HG03159 (cell line): ENCODE measurements around the gene KRT17.
"Not testable (repeated sequence)": the region's sequence is repeated elsewhere in the genome, so short reads cannot be mapped to it uniquely, and the experiment has no call there.

ENCODE experiments used
- ATAC-seq: cut with Tn5 transposase; IDR thresholded peaks from one replicate; pipeline ENCODE4 v1.9.1; 2021; ENCODE audit warnings: mild to moderate bottlenecking, moderate library complexity; ENCODE audit not compliant: unreplicated experiment

Gene KRT17

GRCh38 chr17:41579484-41580243, 44.7 kb downstream of the KRT17 start:
- ATAC-seq, result no peak

GRCh38 chr17:41578971-41579370, 45.4 kb downstream of the KRT17 start:
- ATAC-seq, result no peak

GRCh38 chr17:41578538-41578937, 45.8 kb downstream of the KRT17 start:
- no peak for ATAC-seq

- ATAC-seq, result not testable (repeated sequence)
Measured at GRCh38 chr17:41576740-41577139, 47.6 kb downstream of the KRT17 start.

DNA sequence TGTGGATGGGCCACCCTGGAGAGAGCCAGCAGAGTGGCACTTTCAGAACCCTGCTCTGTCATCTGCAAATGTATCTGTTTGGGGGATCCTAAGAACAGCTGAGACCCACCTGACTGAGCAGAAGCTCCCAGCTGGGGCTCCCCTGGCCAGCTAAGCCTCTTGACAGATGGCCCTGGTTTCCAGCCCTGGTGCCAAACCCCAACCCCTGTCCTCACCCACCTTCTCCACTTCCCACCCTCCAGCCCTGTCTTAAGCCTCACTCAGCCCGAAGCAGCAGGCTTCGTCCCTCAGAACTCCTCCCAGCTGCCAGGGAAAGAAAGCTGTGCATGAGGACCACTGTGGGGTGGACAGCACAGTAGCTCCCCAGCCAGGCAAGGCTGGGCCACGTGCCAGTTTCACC, 49.0 kb downstream of the KRT17 start:
- ATAC-seq, result no peak

GRCh38 chr17:41571561-41572434, 52.6 kb downstream of the KRT17 start, which contains the start of gene KRT9:
Gene KRT9, minus strand, starts transcription at chr17:41572059. Its CDS starts 67 bp downstream, at chr17:41571992.
- no peak for ATAC-seq
